HEK293T (cell line): ENCODE data around the gene MLXIP.

ENCODE experiments used
- CTCF ChIA-PET: fragments of 350-600 bp; formaldehyde crosslinking; extraction: SDS; loops from one replicate; lab custom pipeline; 2021; ENCODE audit warnings: antibody characterized with exemption, inconsistent platforms; lab: Yijun Ruan, JAX
- POLR2A ChIA-PET: fragments of 350-600 bp; formaldehyde crosslinking; extraction: SDS; loops from one replicate; lab custom pipeline; 2020; ENCODE audit warnings: antibody characterized with exemption, inconsistent platforms; lab: Yijun Ruan, JAX
- DNase-seq: peaks from one replicate; pipeline ENCODE4 v3.0.0; 2012; ENCODE audit warnings: mixed read lengths; ENCODE audit errors: extremely low spot score
- ARNT ChIP-seq: fragments of 450-650 bp; IDR thresholded peaks from 2 replicates; pipeline ENCODE4 v1.6.1; 2017; ENCODE audit warnings: mild to moderate bottlenecking
- BHLHE40 ChIP-seq: fragments of 450-650 bp; IDR thresholded peaks from 2 replicates; pipeline ENCODE4 v1.6.1; 2016; ENCODE audit warnings: mild to moderate bottlenecking, moderate library complexity, borderline replicate concordance
- CTBP1 ChIP-seq: fragments of 450-650 bp; IDR thresholded peaks from 2 replicates; pipeline ENCODE4 v1.6.1; 2016; ENCODE audit warnings: borderline replicate concordance
- ELF4 ChIP-seq: fragments of 450-650 bp; IDR thresholded peaks from 2 replicates; pipeline ENCODE4 v1.6.1; 2017; ENCODE audit warnings: antibody characterized with exemption
- FOXK2 ChIP-seq: fragments of 450-650 bp; IDR thresholded peaks from 2 replicates; pipeline ENCODE4 v1.6.1; 2016; ENCODE audit warnings: mild to moderate bottlenecking
- FOXM1 ChIP-seq: fragments of 450-650 bp; IDR thresholded peaks from 2 replicates; pipeline ENCODE4 v1.6.1; 2017; ENCODE audit warnings: mild to moderate bottlenecking, borderline replicate concordance
- HDGF ChIP-seq: fragments of 450-650 bp; IDR thresholded peaks from 2 replicates; pipeline ENCODE4 v1.6.1; 2017; ENCODE audit warnings: antibody characterized with exemption, borderline replicate concordance
- L3MBTL2 ChIP-seq: fragments of 450-650 bp; conservative IDR thresholded peaks from 2 replicates; pipeline ENCODE4 v1.6.1; 2016; ENCODE audit warnings: mild to moderate bottlenecking
- NFRKB ChIP-seq: fragments of 450-650 bp; IDR thresholded peaks from 2 replicates; pipeline ENCODE4 v1.6.1; 2016; ENCODE audit warnings: mild to moderate bottlenecking, moderate library complexity
- PKNOX1 ChIP-seq: fragments of 450-650 bp; IDR thresholded peaks from 2 replicates; pipeline ENCODE4 v1.6.1; 2016
- SP1 ChIP-seq: fragments of 450-650 bp; IDR thresholded peaks from 2 replicates; pipeline ENCODE4 v1.6.1; 2017
- SUZ12 ChIP-seq: fragments of 450-650 bp; IDR thresholded peaks from 2 replicates; pipeline ENCODE4 v1.6.1; 2016; ENCODE audit warnings: mild to moderate bottlenecking
- TARDBP ChIP-seq: fragments of 450-650 bp; IDR thresholded peaks from 2 replicates; pipeline ENCODE4 v1.6.1; 2016
- ZNF384 ChIP-seq: fragments of 450-650 bp; IDR thresholded peaks from 2 replicates; pipeline ENCODE4 v1.6.1; 2016

MLXIP gene

DNA sequence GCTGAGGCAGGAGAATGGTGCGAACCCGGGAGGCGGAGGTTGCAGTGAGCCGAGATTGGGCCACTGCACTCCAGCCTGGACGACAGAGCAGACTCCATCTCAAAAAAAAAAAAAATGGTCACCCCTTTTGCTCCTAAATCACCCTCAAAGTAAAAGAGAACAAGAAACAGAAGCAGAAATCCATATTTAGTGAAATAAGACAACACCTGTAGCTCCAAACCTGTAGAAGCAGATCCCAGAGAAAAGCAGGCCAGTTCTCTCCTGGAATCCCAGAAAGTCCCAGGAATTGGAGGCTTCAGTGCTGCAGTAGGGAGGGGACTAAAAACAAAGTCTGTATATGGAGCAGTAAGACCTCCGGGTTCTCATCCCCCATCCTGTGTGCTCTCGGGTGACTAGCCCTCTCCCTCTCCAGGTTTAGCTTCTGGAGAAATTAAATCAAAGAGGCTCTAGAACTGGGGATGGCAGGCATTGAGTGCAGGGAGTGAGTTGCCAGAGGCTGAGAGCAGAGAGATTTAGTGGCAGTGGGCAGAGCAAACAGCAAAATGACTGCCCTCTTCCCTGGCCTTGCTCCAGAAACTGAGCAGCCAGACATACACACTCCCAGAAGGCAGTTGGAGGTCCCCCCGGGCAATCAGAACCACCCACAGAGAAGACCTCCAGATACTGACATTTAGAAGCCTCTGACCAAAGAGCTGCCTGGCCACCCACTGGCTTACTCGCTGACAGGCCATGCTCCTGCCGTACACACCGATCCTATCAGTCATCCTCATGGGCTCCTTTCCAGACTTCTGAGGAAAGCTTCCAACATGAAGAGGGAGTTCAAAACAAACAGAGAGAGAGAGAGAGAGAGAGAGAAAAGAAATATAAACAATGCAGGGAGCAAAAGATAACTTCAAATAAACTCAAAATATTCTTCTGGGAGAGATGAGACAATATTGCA, 6.3 kb upstream of the MLXIP start:
- ChIA-PET POLR2A (interaction anchor here (1.7 kb wide), 1 partner anchor 9 kb away, joined by 7 read pairs; no protein-coding TSS in a partner anchor), CTCF (interaction anchor here (1.2 kb wide), 1 partner anchor 9 kb away, joined by 7 read pairs; no protein-coding TSS in a partner anchor)
- TF ChIP-seq NFRKB (no peak), PKNOX1 (peak; percentile 77), L3MBTL2 (peak; percentile 19; the same call in 1 of the 2 replicates)
- DNase-seq: peak; percentile 47

GRCh38 chr12:122073815-122074214, 4.7 kb upstream of the MLXIP start:
- POLR2A ChIA-PET: interaction anchor here (1.0 kb wide), 1 partner anchor 15 kb away, joined by 3 read pairs; no protein-coding TSS in a partner anchor
- no peak for TF ChIP-seq BHLHE40
- TF ChIP-seq FOXM1: no peak
- no peak for TF ChIP-seq SUZ12
- TF ChIP-seq ARNT: no peak
- no peak for TF ChIP-seq ELF4
- TF ChIP-seq SP1: no peak
- DNase-seq: no peak
- CTCF ChIA-PET: no interaction called here

GRCh38 chr12:122076743-122077495, 1.6 kb upstream of the MLXIP start:
- TF ChIP-seq ARNT: no peak
- TF ChIP-seq ZNF384: 0 out of 2 replicates have a peak, but pooled peaks have one; percentile 26
- CTCF ChIA-PET: no interaction called here
- POLR2A ChIA-PET: interaction anchor here (0.7 to 1.3 kb wide), 2 partner anchors 14 to 122 kb away, joined by 3 read pairs; no protein-coding TSS in a partner anchor
- DNase-seq: no peak

GRCh38 chr12:122079033-122079531, 526 bp downstream of the MLXIP start:
- CTCF ChIA-PET: no interaction called here
- POLR2A ChIA-PET: interaction anchor here (1.3 to 2.2 kb wide), 5 partner anchors 10 to 19 kb away, joined by 4 to 14 read pairs (median 7); no protein-coding TSS in a partner anchor
- DNase-seq: no peak
- TF ChIP-seq L3MBTL2 (peak; percentile 80), FOXK2 (no peak)

DNA sequence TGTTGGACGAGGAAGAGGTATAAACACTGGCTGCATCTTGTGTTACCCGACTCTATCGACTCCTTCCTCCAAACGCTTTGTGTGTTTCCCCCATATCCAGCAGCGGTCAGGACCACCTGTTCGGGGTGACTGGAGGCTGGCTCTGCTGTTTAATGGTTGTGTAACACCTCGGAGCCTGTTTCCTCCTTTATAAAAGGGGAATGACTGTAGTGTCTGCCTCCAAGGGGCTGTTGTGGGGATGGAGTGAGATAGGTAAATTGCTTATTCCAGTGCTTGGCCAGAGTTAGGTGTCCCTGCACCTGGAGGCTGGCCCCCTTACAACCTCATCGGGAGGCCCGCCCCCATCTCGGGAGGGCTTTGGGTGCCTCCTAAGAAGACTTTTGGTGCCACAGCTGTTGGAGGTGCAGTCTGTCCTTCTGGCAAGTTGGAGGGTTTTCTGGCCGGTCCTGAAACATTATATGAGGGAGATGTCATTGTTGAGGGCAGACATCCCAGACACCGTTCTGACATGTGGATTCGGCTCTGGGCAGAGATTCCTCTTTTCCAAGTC, 1.1 kb downstream of the MLXIP start:
- POLR2A ChIA-PET: interaction anchor here (1.8 to 2.2 kb wide), 3 partner anchors 9 to 14 kb away, joined by 4 to 14 read pairs (median 7); no protein-coding TSS in a partner anchor
- TF ChIP-seq SP1: no peak
- no peak for TF ChIP-seq PKNOX1
- no peak for TF ChIP-seq ZNF384
- no peak for TF ChIP-seq NFRKB
- no peak for TF ChIP-seq SUZ12
- no peak for TF ChIP-seq TARDBP
- no peak for TF ChIP-seq FOXM1
- TF ChIP-seq ARNT: no peak
- TF ChIP-seq CTBP1: no peak
- TF ChIP-seq BHLHE40: no peak
- no peak for TF ChIP-seq HDGF
- CTCF ChIA-PET: interaction anchor here (0.9 kb wide), 1 partner anchor 18 kb away, joined by 3 read pairs; no protein-coding TSS in a partner anchor
- no peak for DNase-seq

DNA sequence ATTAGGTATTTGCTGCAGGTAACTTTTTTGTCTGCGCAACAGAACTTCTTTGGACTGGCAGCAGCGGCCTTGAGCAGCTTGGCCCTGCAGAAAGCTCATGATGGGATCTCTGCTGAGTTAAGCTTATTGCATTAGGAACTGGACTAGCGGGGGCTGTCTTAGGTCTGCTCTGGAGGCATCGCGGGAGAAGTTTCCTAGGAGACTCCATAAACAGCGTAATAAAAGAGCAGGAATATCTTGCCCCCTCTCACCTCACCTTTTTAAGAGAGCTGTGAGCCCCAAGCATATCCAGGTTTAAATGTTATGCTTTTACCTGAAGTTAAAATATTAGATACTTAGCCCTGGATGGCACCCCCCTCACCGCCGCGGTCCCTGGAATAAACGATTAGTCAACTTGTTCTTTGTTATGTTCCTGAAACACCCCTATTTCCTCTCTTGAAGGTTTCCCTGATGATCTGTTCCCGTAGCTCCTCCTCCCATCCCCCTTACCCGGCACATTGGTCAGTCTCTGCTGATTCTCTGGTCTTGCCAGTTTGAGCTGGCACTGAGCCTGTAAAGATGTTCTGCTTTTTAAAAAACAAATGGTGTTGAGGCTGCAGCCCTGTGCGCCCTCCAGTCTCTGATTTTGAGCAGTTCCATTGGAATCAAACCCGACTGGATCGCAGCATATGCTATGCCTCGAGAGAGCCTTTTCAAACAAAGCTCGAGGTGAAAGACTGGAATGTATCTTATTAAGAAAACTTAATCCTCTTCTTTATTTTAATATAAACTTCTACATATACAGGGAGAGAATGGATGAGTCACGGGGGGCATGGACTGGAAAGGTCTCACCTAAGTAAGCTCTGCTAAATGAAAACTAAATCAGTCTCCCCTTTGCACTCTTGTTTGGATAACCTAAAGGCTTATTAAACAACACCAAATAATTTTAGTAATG, 1.9 kb downstream of the MLXIP start:
- TF ChIP-seq TARDBP (no peak), BHLHE40 (no peak), FOXM1 (no peak), ZNF384 (no peak), FOXK2 (no peak), CTBP1 (no peak), SP1 (no peak)
- ChIA-PET POLR2A (interaction anchor here (1.0 kb wide), 1 partner anchor 17 kb away, joined by 3 read pairs; no protein-coding TSS in a partner anchor), CTCF (interaction anchor here (0.9 kb wide), 2 partner anchors 17 to 43 kb away, joined by 3 read pairs; no protein-coding TSS in a partner anchor)
- no peak for DNase-seq
